ENCODE results near the gene AMPD1.
A peak's percentile ranks its signal among the peaks of the same experiment; 100 is the strongest.

The AMPD1 gene

GRCh38 chr1:114696810-114697209 lies 1.5 kb upstream of the AMPD1 start:
- DNase-seq (ENCODE audit: low read depth) = no peak

DNA sequence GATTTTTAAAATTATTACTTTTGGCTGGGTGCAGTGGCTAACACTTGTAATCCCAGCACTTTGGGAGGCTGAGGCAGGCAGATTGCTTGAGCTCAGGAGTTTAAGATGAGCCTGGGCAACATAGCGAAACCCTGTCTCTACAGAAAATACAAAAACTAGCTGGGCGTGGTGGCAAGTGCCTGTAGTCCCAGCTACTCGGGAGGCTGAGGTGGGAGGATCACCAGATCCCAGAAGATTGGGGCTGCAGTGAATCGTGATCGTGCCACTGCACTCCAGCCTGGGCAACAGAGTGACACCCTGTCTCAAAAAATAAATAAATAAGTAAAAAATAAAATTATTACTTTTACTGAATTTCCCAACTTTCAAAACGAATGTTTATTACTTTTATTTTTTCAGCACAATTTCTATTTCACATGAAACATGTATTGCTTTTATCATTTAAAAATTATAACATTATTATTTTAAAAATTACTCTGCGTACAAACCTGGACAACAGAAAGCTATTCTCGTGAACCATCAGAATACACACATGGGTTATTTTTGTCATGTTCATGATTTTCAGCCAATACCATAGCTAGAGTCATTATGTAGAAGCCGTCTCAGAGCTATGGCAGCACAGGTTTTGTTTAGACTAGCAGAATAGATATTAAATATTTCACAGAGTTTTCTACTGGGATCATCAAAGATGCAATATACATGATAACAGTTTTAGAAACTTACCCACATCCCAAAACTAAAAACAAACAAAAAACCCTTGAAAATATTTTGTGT lies 621 bp downstream of the AMPD1 start:
- no peak for DNase-seq (ENCODE audit: low read depth)

DNA sequence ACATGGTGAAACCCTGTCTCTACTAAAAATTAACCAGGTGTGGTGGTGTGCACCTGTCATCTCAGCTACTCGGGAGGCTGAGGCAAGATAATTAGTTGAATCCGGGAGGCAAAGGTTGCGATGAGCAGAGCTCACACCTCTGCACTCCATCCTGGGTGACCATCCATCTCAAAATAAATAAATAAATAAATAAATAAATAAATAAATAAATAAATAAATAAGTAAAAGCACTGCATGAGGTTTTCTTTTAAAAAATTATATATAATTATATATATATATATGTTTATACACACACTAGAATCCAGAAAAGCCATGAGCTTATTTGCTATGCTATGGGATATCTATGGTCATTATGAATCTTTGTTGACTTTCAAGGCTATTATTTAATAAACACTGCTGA lies 2.4 kb downstream of the AMPD1 start:
- DNase-seq (ENCODE audit: low read depth) = no peak

DNA sequence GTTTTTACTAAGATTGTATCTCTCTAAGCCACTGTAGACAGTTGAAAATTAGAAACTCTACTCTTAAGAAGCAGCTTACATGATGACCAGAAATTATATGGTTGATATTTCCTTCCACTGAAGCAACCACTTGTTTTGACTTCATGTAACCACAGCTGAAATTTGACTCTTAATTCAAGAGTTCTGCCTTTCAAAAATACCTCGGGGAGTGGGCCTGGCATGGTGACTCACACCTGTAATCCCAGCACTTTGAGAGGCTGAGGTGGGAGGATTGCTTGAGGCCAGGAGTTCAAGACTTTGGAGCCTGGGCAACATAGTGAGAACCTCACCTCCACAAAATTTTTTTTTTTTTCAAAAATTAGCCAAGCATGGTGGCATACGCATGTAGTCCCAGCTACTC lies 4.3 kb downstream of the AMPD1 start:
- peak; percentile 11 for DNase-seq (ENCODE audit: low read depth)

- DNase-seq (ENCODE audit: low read depth) = peak; percentile 30
Observed at GRCh38 chr1:114690148-114690547, 5.2 kb downstream of the AMPD1 start.

DNA sequence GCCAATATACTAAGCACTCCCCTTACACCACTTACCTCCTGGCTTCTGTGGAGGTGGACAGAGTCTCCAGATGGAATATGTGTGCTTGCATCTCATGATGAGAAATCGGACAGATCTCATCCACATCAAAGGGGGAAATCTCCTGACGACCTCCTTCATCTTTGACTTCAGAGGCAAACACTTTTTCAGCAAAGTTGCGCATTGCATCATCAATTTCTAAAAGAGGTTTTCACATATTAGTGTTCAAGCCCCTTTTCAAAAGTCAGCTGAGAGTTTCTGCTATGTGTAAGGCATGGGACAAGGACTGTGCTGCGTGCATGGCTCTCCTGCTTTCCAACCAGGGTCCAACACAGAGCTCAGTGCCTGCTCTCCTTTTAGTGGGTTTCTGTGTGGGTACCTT lies 6.8 kb downstream of the AMPD1 start:
- no peak for DNase-seq (ENCODE audit: low read depth)

GRCh38 chr1:114685851-114686250 lies 9.5 kb downstream of the AMPD1 start:
- no peak for DNase-seq (ENCODE audit: low read depth)

DNA sequence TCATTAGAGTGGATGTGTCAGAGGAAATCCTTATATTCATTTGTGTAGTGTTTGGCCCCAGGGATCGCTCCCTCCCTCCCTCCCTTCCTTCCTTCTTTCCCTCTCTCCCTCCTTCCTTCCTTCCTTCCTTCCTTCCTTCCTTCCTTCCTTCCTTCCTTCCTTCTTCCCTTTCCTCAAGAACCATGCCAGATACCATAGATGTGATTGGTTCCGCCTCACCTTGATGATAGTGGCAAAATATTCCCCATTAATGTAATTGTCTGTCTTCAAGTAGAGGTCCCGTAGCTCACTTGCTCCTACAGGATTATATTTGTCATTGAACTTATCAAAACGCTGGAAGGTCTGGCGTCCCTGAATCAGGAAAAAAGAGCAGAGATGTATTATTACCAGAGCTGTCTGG lies 17.7 kb downstream of the AMPD1 start:
- no peak for DNase-seq (ENCODE audit: low read depth)

GRCh38 chr1:114676115-114676514 lies 19.2 kb downstream of the AMPD1 start:
- DNase-seq (ENCODE audit: low read depth) = no peak

DNA sequence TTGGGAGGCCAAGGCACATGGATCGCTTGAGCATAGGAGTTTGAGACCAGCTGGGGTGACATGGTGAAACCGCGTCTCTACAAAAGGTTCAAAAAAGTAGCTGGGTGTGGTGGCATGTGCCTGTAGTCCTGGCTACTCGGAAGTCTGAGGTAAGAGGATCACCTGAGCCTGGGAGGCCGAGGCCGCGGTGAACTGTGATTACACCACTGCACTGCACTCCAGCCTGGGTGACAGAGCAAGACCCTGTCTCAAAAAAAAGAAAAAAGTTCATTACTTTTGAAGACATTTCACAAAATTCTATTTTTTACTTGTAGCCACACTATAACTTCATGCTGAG lies 23.4 kb downstream of the AMPD1 start:
- no peak for DNase-seq (ENCODE audit: low read depth)

DNA sequence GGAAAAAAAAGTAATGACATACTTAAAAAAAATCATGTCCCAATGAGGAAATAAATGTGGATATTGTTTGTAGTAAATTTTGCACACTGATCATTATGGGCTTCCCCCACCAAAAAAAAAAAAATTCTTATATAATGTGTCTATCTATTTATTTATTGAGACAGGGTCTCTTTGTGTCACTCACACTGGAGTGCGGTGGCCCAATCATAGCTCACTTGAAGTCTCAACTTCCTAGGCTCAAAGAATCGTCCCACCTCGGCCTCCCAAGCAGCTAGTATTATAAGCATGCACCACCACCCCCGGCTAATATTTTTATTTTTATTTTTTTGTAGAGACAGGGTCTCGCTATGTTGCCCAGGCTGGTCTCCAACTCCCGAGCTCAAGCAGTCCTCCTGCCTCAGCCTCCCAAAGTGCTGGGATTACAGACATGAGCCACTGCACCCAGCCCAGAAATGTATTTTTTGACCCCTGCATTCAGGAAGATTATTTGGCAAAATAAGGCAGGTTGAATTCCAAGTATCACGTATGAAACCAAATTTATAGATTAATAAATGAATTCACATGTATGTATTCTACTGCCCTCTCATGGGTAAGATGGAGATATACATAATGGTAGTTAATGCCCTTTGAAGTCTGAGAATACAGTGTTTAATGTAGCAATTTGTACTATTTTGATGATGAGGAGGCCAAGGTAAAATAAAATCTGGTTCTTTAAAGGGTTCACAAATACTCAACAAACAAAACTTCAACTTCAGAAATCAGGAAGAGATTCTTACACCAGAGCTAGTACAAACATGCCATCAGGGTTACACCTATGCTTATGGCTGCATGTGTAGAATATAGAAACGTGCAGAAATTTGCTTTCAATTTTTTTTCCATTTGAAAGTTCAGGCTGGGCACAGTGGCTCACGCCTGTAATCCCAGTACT lies 24.1 kb downstream of the AMPD1 start:
- peak; percentile 13 for DNase-seq (ENCODE audit: low read depth)

- DNase-seq (ENCODE audit: low read depth) = peak; percentile 89
Observed at GRCh38 chr1:114670083-114671010, 25.0 kb downstream of the AMPD1 start.

DNA sequence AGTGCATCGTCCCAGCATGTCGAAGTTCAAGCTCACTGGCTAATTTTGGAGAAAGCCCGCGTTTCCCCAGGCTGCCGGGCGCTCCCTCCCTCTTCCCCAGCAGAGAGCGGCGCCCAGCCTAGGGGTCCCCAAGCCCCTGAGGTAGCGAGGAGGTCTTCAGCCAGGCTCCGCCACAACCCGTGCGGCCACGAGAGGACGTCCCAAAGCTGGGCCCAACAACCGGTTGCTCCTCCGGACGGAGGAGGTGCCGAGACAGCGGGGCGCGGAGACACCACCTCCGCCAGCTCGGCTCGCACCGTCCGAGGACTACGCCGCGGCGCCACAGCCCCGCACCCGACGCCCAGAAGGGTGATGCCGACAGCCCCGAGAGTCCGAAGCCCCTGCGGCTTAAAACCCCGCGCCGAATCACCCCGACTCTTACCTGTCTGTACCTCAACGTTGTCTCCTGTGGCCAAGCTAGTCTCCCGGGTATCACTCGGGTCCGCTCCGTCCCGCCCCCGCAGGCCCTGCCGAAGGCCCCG lies 25.7 kb downstream of the AMPD1 start, which contains the start of gene DENND2C:
Gene DENND2C (minus strand): TSS at position 488 of the 521 bp plus-strand sequence. CDS start 44,065 bp downstream, outside the sequence.
- DNase-seq (ENCODE audit: low read depth) = no peak

DNA sequence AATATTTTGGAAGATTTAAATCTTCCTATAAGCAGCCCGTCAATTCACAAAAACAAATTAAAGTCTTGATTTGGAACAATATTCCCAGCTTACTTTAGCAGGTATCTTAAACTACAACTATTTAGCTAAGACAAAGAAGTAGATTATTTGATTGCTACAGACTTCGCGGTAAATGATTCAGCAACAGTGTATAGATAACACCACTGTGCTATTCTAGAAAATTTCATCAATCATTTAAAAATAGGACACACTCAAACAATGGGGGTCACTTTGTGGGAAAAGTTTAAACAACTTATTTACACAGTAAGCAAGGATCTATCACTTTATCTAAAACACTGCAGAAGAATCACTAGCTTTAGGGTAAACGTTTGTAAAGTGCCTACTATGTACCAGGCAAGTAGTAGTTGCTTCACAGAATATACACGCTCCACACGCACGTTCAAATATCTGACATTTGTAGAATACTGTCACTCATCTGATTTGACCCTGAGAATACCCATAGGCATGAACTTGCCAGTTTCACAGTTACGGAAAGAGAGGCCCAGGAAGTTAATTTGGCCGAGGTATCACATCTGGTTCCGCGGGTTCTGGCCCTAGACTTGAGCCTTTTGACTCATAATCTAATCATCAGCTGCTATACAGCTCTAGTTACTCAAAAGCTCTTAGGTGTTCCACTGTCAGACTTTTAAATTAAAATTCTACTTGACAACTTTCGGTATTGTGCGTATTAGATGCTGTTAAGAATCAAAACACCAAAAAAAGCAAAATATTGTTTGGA lies 26.4 kb downstream of the AMPD1 start:
- peak; percentile 43 for DNase-seq (ENCODE audit: low read depth)

DNA sequence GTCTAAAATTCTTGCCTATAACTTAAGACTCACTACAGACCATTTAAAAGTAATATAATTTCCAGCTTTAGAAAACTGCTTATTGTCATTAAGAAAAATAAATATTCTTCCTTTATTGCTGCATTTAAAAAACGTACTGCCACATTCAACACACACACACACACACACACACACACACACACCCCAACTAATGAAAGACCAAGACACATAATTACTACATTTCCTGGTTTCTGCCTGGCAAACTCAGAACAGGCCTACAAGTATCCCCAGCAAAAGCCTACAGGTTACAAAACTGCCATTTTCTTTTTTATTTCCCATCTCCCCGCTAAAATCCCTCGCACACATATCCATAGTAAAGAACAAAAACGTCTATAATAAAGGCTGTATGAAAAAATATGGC lies 27.0 kb downstream of the AMPD1 start:
- no peak for DNase-seq (ENCODE audit: low read depth)

- DNase-seq (ENCODE audit: low read depth) = no peak
Observed at GRCh38 chr1:114666954-114667353, 28.4 kb downstream of the AMPD1 start.

DNA sequence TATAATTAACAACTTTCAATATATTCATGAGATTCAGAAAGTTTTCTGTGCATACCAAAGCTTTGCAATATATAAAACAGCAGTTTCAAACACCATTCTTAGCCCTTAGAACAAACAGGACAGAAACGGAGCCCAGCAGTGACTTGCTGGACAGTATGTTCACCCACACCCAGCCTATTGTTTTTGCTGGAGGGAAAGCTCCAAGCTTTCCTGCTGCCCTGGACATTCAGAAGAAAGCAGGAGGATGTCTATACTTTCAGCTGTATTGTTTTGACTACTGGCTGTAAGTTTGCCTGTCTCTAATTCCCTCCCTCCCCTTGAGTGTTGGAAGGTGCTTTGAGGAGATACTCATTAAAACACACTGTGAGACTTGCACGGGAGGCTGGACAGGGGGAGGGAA lies 35.1 kb downstream of the AMPD1 start:
- DNase-seq (ENCODE audit: low read depth) = no peak

DNA sequence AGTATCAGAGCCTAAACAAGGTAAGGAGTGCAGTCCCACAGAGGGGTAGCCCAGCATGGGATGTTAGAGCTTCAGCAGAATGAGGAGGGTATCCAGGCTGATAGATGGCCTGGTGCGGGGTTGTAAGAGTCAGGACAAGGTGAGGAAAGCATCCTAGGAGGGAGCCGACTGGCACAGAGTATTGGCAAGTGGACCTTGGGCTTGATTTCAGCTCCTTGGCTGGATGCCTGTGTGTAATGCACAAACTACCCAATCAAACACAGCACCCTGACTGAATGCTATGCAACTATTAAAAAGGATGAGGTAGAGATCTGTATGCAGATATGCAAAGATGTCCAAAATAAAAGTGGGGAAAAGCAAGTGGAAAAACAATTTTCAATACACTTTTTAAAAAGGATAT lies 43.5 kb downstream of the AMPD1 start:
- no peak for DNase-seq (ENCODE audit: low read depth)

GRCh38 chr1:114648503-114648902 lies 46.8 kb downstream of the AMPD1 start:
- no peak for DNase-seq (ENCODE audit: low read depth)

GRCh38 chr1:114641377-114641776 lies 54.0 kb downstream of the AMPD1 start:
- DNase-seq (ENCODE audit: low read depth) = no peak

GRCh38 chr1:114638910-114639309 lies 56.4 kb downstream of the AMPD1 start:
- no peak for DNase-seq (ENCODE audit: low read depth)

Data from amniotic epithelial cell (primary cell).